Hepatocyte (in vitro differentiated cells): ENCODE data around the gene PDLIM4.

Source experiments
- CTCF ChIP-seq: fragments of 200-600 bp; sonication (generic); IDR thresholded peaks from 2 replicates; pipeline ENCODE4 v1.5.1; 2016; ENCODE audit warnings: antibody characterized with exemption, mild to moderate bottlenecking; ENCODE audit not compliant: poor library complexity
- EZH2phosphoT487 ChIP-seq: fragments of 200-600 bp; sonication (generic); IDR thresholded peaks from one replicate; pipeline ENCODE4 v1.6.1; 2018; ENCODE audit warnings: antibody characterized with exemption, mild to moderate bottlenecking, low read depth, moderate library complexity; ENCODE audit not compliant: unreplicated experiment, severe bottlenecking

DNA sequence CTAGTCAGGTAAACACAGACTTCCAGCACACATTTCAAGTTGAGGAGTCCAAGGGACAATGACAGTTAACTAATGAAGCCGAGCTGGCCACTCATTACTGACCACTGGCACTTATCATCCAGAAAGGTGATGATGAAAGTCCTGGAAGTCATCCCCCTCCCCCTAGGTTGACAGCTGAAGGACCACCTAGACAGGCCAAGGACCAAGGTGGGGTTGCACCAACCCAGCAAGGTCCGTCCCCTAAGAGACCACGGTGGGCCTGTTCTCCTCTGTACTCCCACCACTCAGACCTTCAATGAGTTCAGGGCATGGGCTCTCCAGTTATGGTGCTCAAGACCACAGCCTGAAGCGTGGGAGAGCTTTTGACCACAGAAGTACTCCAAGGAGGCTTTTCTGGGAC is 43.0 kb upstream of the PDLIM4 start:
- no peak for TF ChIP-seq CTCF
- TF ChIP-seq EZH2phosphoT487: no peak
